HFFc6 (cell line): ENCODE data around the gene FAM168B. TPM values are rescaled to one million over a fixed set of nuclear protein-coding genes. Genes with fewer than 3 reads are reported as not detected.
"Not testable (repeated sequence)": the region's sequence is repeated elsewhere in the genome, so short reads cannot be mapped to it uniquely, and the experiment has no call there.

Source experiments
- DNase-seq: peaks from one replicate; pipeline ENCODE4 v3.0.0-alpha.2; 2018
- H3K27ac Mint-ChIP-seq: 2 replicates; pipeline ENCODE4 v1.8.0; 2020; ENCODE audit warnings: mild to moderate bottlenecking, mixed read lengths
- H3K27me3 Mint-ChIP-seq: 2 replicates; pipeline ENCODE4 v1.8.0; 2021; ENCODE audit warnings: mild to moderate bottlenecking, moderate library complexity, mixed read lengths; ENCODE audit not compliant: insufficient read depth
- H3K36me3 Mint-ChIP-seq: 2 replicates; pipeline ENCODE4 v1.8.0; 2021; ENCODE audit warnings: low read depth, mixed read lengths
- H3K4me1 Mint-ChIP-seq: 2 replicates; pipeline ENCODE4 v1.8.0; 2020; ENCODE audit warnings: low read depth, mixed read lengths
- H3K4me3 Mint-ChIP-seq: 2 replicates; pipeline ENCODE4 v1.8.0; 2020; ENCODE audit warnings: mild to moderate bottlenecking, moderate library complexity, mixed read lengths
- H3K9me3 Mint-ChIP-seq: 2 replicates; pipeline ENCODE4 v1.8.0; 2020; ENCODE audit warnings: mild to moderate bottlenecking, mixed read lengths
- total RNA-seq, 6 experiments: library from RNA; stranded (reverse); fragmentation: NEBNext Ultra II Directional; extraction: Animal tissue kit (Norgen Biotek cat#: 25700); gene quantifications; 2 replicates in 1 of 6; 3 replicates in 5 of 6; pipeline ENCODE4 v1.2.3, GENCODE V29; 2021
- TF ChIP-seq, protein P1 (sequence below): fragments of 200-600 bp; sonication (generic); IDR thresholded peaks from 2 replicates; pipeline ENCODE4 v1.5.0; 2021; ENCODE audit warnings: antibody characterized with exemption, mild to moderate bottlenecking

Gene FAM168B
- total RNA-seq, 6 experiments from 2014 or later: 87.2 to 103 (median 95.3) TPM

- Mint-ChIP-seq H3K9me3 (no peaks in the 10 kb centered on the region), H3K4me1 (no peaks in the 10 kb centered on the region; the same call in 1 of the 2 replicates), H3K27ac (no peak overlapping the region), H3K36me3 (peaks cover 42% of the 10 kb centered on the region), H3K4me3 (no peak overlapping the region), H3K27me3 (no peaks in the 10 kb centered on the region)
- TF ChIP-seq, protein P1, sequence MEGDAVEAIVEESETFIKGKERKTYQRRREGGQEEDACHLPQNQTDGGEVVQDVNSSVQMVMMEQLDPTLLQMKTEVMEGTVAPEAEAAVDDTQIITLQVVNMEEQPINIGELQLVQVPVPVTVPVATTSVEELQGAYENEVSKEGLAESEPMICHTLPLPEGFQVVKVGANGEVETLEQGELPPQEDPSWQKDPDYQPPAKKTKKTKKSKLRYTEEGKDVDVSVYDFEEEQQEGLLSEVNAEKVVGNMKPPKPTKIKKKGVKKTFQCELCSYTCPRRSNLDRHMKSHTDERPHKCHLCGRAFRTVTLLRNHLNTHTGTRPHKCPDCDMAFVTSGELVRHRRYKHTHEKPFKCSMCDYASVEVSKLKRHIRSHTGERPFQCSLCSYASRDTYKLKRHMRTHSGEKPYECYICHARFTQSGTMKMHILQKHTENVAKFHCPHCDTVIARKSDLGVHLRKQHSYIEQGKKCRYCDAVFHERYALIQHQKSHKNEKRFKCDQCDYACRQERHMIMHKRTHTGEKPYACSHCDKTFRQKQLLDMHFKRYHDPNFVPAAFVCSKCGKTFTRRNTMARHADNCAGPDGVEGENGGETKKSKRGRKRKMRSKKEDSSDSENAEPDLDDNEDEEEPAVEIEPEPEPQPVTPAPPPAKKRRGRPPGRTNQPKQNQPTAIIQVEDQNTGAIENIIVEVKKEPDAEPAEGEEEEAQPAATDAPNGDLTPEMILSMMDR: no peak
- DNase-seq: no peak
Observed at GRCh38 chr2:131077966-131078365, 15.3 kb downstream of the FAM168B start.

GRCh38 chr2:131077182-131077846 lies 15.9 kb downstream of the FAM168B start:
- Mint-ChIP-seq H3K36me3 (peaks cover 42% of the 10 kb centered on the region), H3K27me3 (no peaks in the 10 kb centered on the region), H3K27ac (no peak overlapping the region), H3K9me3 (no peaks in the 10 kb centered on the region), H3K4me1 (no peaks in the 10 kb centered on the region; the same call in 1 of the 2 replicates), H3K4me3 (no peak overlapping the region)
- TF ChIP-seq, protein P1: no peak
- no peak for DNase-seq

DNA sequence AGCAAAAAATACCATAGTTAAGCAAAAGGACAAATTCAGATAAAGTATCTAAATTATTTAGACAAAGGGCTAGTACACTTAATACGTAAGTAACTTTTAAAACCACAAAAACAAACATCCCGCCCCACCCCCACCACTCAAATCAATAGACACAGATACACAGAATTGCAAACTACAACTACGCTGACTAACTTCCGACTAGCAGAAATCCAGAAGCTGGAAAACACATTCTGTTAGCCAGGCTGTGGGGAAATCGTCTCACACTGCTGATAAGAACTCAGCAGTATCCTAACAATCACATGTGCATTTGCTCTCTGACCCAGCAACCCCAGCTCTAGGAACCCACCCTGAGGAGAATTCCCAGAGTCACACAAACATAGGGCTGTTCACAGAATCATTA lies 16.6 kb downstream of the FAM168B start:
- no peaks in the 10 kb centered on the region; the same call in 1 of the 2 replicates for H3K4me1 Mint-ChIP-seq
- no peak overlapping the region for H3K4me3 Mint-ChIP-seq
- no peak overlapping the region for H3K27ac Mint-ChIP-seq
- H3K9me3 Mint-ChIP-seq: no peaks in the 10 kb centered on the region
- TF ChIP-seq, protein P1: no peak
- H3K36me3 Mint-ChIP-seq: peaks cover 43% of the 10 kb centered on the region
- DNase-seq: no peak
- H3K27me3 Mint-ChIP-seq: no peaks in the 10 kb centered on the region

DNA sequence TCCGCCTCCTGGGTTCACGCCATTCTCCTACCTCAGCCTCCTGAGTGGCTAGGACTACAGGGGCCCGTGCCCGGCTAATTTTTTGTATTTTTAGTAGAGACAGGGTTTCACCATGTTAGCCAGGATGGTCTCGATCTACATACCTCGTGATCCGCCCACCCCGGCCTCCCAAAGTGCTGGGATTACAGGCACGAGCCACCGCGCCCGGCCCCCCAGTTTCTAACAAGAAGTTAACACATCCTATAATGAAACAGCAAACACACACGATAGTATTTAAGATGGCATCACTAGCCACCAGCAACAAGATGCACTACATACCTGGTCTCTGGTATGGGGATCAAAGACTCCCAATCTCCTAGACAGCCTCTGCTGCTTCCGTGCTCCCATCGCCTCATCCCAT lies 17.7 kb downstream of the FAM168B start:
- not testable (repeated sequence) for DNase-seq, H3K9me3 Mint-ChIP-seq, H3K27ac Mint-ChIP-seq, H3K4me3 Mint-ChIP-seq, H3K27me3 Mint-ChIP-seq, H3K4me1 Mint-ChIP-seq
- H3K36me3 Mint-ChIP-seq: peaks cover 43% of the 10 kb centered on the region

DNA sequence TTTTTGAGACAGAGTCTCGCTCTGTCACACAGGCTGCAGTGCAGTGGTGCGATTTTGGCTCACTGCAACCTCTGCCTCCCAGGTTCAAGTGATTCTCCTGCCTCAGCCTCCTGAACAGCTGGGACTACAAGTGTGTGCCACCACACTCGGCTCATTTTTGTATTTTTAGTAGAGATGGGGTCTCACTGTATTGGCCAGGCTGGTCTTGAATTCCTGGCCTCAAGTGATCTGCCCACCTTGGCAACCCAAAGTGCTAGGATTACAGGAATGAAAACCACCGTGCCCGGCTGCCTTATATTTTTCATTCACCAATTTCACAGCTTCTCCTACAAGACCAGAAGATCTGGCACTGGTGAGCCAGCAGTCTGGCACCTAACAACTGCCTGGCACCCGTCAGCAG lies 25.1 kb downstream of the FAM168B start:
- DNase-seq, H3K9me3 Mint-ChIP-seq, H3K4me1 Mint-ChIP-seq, H3K4me3 Mint-ChIP-seq, H3K27me3 Mint-ChIP-seq, H3K27ac Mint-ChIP-seq: not testable (repeated sequence)
- H3K36me3 Mint-ChIP-seq: peaks cover 41% of the 10 kb centered on the region

DNA sequence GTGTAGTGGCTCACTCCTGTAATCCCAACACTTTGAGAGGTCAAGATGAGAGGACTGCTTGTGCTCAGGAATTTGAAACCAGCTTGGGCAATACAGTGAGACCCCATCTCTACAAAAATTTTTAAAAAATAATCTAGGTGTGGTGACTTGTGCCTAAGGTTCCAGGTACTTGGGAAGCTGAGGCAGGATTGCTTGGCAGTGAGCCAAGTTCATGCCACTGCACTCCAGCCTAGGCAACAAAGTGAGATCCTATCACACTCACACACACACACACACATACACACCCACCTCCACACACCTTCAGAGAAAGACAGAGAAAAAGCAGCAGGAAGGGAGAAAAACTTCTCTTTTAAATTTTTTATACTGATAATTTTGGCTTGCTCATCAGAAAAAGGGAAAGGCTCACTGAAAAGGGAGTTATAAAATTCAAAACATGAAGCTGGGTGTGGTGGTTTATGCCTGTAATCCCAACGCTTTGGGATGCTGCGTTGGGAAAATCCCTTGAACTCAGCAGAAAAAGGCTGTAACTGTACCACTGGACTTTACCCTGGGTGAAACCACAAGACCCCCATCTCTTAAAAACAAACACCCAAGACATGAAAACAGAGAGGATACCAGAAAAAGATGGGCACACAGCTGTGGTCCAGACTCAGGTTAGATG lies 25.7 kb downstream of the FAM168B start:
- H3K4me3 Mint-ChIP-seq: no peak overlapping the region
- peaks cover 5% of the 10 kb centered on the region; the same call in 1 of the 2 replicates for H3K4me1 Mint-ChIP-seq
- TF ChIP-seq, protein P1: no peak
- DNase-seq: no peak
- H3K27ac Mint-ChIP-seq: no peak overlapping the region
- peaks cover 41% of the 10 kb centered on the region for H3K36me3 Mint-ChIP-seq
- no peaks in the 10 kb centered on the region for H3K9me3 Mint-ChIP-seq
- no peaks in the 10 kb centered on the region; the same call in 1 of the 2 replicates for H3K27me3 Mint-ChIP-seq
